Small intestine (tissue), 16 donors: Measurements from ENCODE around the gene RPS27. TPM values are rescaled to one million over a fixed set of nuclear protein-coding genes. Genes with fewer than 3 reads are reported as not detected.

Experiments used
- DNase-seq, 2 donors: peaks; one replicate each; pipeline versions ENCODE4 v3.0.0 to v3.0.0-alpha.2; 2013
- FAIRE-seq: peaks from 2 replicates; lab custom pipeline; 2012; peaks lifted over from hg19 to GRCh38; lab: Jason Lieb, UNC
- H3K27ac ChIP-seq, 3 donors: one replicate each; pipeline ENCODE4 v1.5.1; 2013; ENCODE audit warnings: low read length in 2 of 3, mild to moderate bottlenecking in 2 of 3, control low read depth in 1 of 3, inconsistent platforms in 1 of 3, low read depth in 1 of 3, moderate library complexity in 1 of 3
- H3K27me3 ChIP-seq, 3 donors: one replicate each; pipeline ENCODE4 v1.6.1; 2013; ENCODE audit warnings: low read length in 3 of 3, inconsistent platforms in 1 of 3; ENCODE audit not compliant: control insufficient read depth in 3 of 3, insufficient read depth in 3 of 3
- H3K36me3 ChIP-seq, 3 donors: one replicate each; pipeline ENCODE4 v1.6.1; 2013; ENCODE audit warnings: low read length in 3 of 3, inconsistent platforms in 1 of 3, low read depth in 1 of 3, mild to moderate bottlenecking in 1 of 3, moderate library complexity in 1 of 3; ENCODE audit not compliant: control insufficient read depth in 3 of 3, insufficient read depth in 2 of 3
- H3K4me1 ChIP-seq, 3 donors: one replicate each; pipeline ENCODE4 v1.6.1; 2013; ENCODE audit warnings: low read length in 2 of 3, inconsistent platforms in 1 of 3, low read depth in 1 of 3, mild to moderate bottlenecking in 1 of 3, moderate library complexity in 1 of 3; ENCODE audit not compliant: control insufficient read depth in 3 of 3, insufficient read depth in 2 of 3
- H3K4me3 ChIP-seq, 3 donors: one replicate each; pipeline ENCODE4 v1.5.1; 2013; ENCODE audit warnings: low read length in 3 of 3, control low read depth in 1 of 3, inconsistent platforms in 1 of 3, low read depth in 1 of 3, mild to moderate bottlenecking in 1 of 3, moderate library complexity in 1 of 3
- H3K9me3 ChIP-seq, 2 donors: one replicate each; pipeline ENCODE4 v1.6.1; 2013; ENCODE audit warnings: low read depth in 1 of 2, low read length in 1 of 2; ENCODE audit not compliant: control insufficient read depth in 2 of 2, insufficient read depth in 1 of 2
- WGBS, 3 donors: extraction: QIAGEN DNeasy Blood & Tissue Kit; methylation state at CpG; one replicate each; pipeline ENCODE4 v1.1.7; 2013; 5-methylcytosine and 5-hydroxymethylcytosine counted together
- long read RNA-seq, 10 donors: transcript quantifications; one replicate each; lab custom pipeline, GENCODE V29; 2026
- polyA plus RNA-seq, 4 donors: library from polyadenylated mRNA; stranded (reverse) in 3 of 4; unstranded in 1 of 4; fragments of 200-250 nt in 3 of 4; fragments of 120-200 nt in 1 of 4; gene quantifications; one replicate each; pipeline versions ENCODE4 v1.2.1 to v1.2.3, GENCODE V29; 2013
- donor health status: healthy with polysubstance abuse.
- donor health status: control.
- donor health status: control.
- donor health status: Bipolar disorder and iron deficiency.
- donor health status: healthy.

The RPS27 gene
- over 10,000 TPM in 2 of 4 donors, 1,000 to 10,000 TPM in 2; 6,335 to 13,657 (median 9,525) TPM for polyA plus RNA-seq
- long read RNA-seq, donor 1: 0 reads
- long read RNA-seq, donor 2, transcript RPS27-204 (4 exons, 573 nt): minor isoform, 17 of 286 reads
- long read RNA-seq, donor 2, transcript RPS27-201 (4 exons, 359 nt): major isoform, 235 of 286 reads
- long read RNA-seq, donor 2, transcript RPS27-205 (5 exons, 467 nt): minor isoform, 8 of 286 reads
- long read RNA-seq, donor 2, transcript RPS27-202 (2 exons, 625 nt): minor isoform, 7 of 286 reads
- long read RNA-seq, donor 2, partial matches to known transcripts: 13 of 286 reads
- long read RNA-seq, donor 2, other reads (novel, unspliced or antisense): 0 of 286 reads
- long read RNA-seq, donor 3, transcript RPS27-204 (4 exons, 573 nt): minor isoform, 21 of 301 reads
- long read RNA-seq, donor 3, transcript RPS27-202 (2 exons, 625 nt): minor isoform, 5 of 301 reads
- long read RNA-seq, donor 3, transcript RPS27-203 (3 exons, 496 nt): minor isoform, 10 of 301 reads
- long read RNA-seq, donor 3, transcript RPS27-201 (4 exons, 359 nt): major isoform, 220 of 301 reads
- long read RNA-seq, donor 3, partial matches to known transcripts: 42 of 301 reads
- long read RNA-seq, donor 3, other reads (novel, unspliced or antisense): 0 of 301 reads
- long read RNA-seq, donor 4, transcript RPS27-201 (4 exons, 359 nt): major isoform, 13 of 15 reads
- long read RNA-seq, donor 4, partial matches to known transcripts: 0 of 15 reads
- long read RNA-seq, donor 4, other reads (novel, unspliced or antisense): 0 of 15 reads
- long read RNA-seq, donor 5, transcript RPS27-203 (3 exons, 496 nt): minor isoform, 8 of 156 reads
- long read RNA-seq, donor 5, transcript RPS27-201 (4 exons, 359 nt): major isoform, 121 of 156 reads
- long read RNA-seq, donor 5, transcript RPS27-204 (4 exons, 573 nt): minor isoform, 6 of 156 reads
- long read RNA-seq, donor 5, partial matches to known transcripts: 16 of 156 reads
- long read RNA-seq, donor 5, other reads (novel, unspliced or antisense): 0 of 156 reads
- long read RNA-seq, donor 6, transcript RPS27-204 (4 exons, 573 nt): minor isoform, 31 of 304 reads
- long read RNA-seq, donor 6, transcript RPS27-201 (4 exons, 359 nt): major isoform, 237 of 304 reads
- long read RNA-seq, donor 6, transcript RPS27-203 (3 exons, 496 nt): minor isoform, 6 of 304 reads
- long read RNA-seq, donor 6, transcript RPS27-205 (5 exons, 467 nt): minor isoform, 8 of 304 reads
- long read RNA-seq, donor 6, partial matches to known transcripts: 20 of 304 reads
- long read RNA-seq, donor 6, other reads (novel, unspliced or antisense): 0 of 304 reads
- long read RNA-seq, donor 7: 0 reads
- long read RNA-seq, donor 8, transcript RPS27-201 (4 exons, 359 nt): major isoform, 52 of 59 reads
- long read RNA-seq, donor 8, partial matches to known transcripts: 0 of 59 reads
- long read RNA-seq, donor 8, other reads (novel, unspliced or antisense): 0 of 59 reads
- long read RNA-seq, donor 9, transcript RPS27-201 (4 exons, 359 nt): major isoform, 59 of 66 reads
- long read RNA-seq, donor 9, partial matches to known transcripts: 0 of 66 reads
- long read RNA-seq, donor 9, other reads (novel, unspliced or antisense): 0 of 66 reads
- long read RNA-seq, donor 10, transcript RPS27-203 (3 exons, 496 nt): minor isoform, 11 of 514 reads
- long read RNA-seq, donor 10, transcript RPS27-204 (4 exons, 573 nt): minor isoform, 31 of 514 reads
- long read RNA-seq, donor 10, transcript RPS27-202 (2 exons, 625 nt): minor isoform, 7 of 514 reads
- long read RNA-seq, donor 10, transcript RPS27-201 (4 exons, 359 nt): major isoform, 429 of 514 reads
- long read RNA-seq, donor 10, partial matches to known transcripts: 24 of 514 reads
- long read RNA-seq, donor 10, other reads (novel, unspliced or antisense): 6 of 514 reads

GRCh38 chr1:153990468-153991150 is at the start of gene RPS27:
Gene RPS27, plus strand, starts transcription at chr1:153990762. Its CDS starts 35 bp downstream, at chr1:153990797.
- Histone ChIP-seq H3K4me1 (peaks cover 0 to 17% (median 4%) of the 10 kb centered on the region in 3 donors), H3K9me3 (no peaks in the 10 kb centered on the region)
- 0% methylated on average over 36 of the region's 36 CpGs for WGBS, 3 donors

GRCh38 chr1:153941826-153942725 is 48.5 kb upstream of the RPS27 start:
- FAIRE-seq (no peak), DNase-seq (no peak)
- Histone ChIP-seq H3K36me3 (peaks cover 4 to 72% (median 15%) of the 10 kb centered on the region in 3 donors), H3K27ac (no peak overlapping the region), H3K4me3 (no peak overlapping the region), H3K4me1 (peaks cover 0 to 7% (median 0%) of the 10 kb centered on the region in 3 donors), H3K9me3 (no peaks in the 10 kb centered on the region), H3K27me3 (no peaks in the 10 kb centered on the region)
- WGBS, 3 donors: 93 to 94% (median 94%) methylated on average over 29 to 34 of the region's 34 CpGs

More at GRCh38 chr1:153990468-153991150, at the start of gene RPS27:
- no peaks in the 10 kb centered on the region for H3K27me3 ChIP-seq
- FAIRE-seq: no peak
- H3K4me3 ChIP-seq: peak within 1 kb of the TSS; percentile 81 to 86 (median 82)
- peak; percentile 97 to 100 for DNase-seq
- H3K36me3 ChIP-seq: peaks cover 0 to 33% (median 11%) of the 10 kb centered on the region in 3 donors
- H3K27ac ChIP-seq: peak within 1 kb of the TSS; percentile 76 to 96 (median 84)

- Histone ChIP-seq H3K36me3 (peaks cover 4 to 72% (median 15%) of the 10 kb centered on the region in 3 donors), H3K4me1 (peaks cover 0 to 7% (median 0%) of the 10 kb centered on the region in 3 donors), H3K27ac (no peak overlapping the region), H3K9me3 (no peaks in the 10 kb centered on the region), H3K4me3 (no peak overlapping the region), H3K27me3 (no peaks in the 10 kb centered on the region)
- no peak for DNase-seq
- no peak for FAIRE-seq
- 89 to 92% (median 91%) methylated on average over 11 of the region's 11 CpGs for WGBS, 3 donors
These were observed 47.6 kb upstream of the RPS27 start for GRCh38 chr1:153942766-153943549.

- 86 to 87% (median 87%) methylated on average over 15 of the region's 15 CpGs for WGBS, 3 donors
- peaks cover 8 to 77% (median 19%) of the 10 kb centered on the region in 3 donors for H3K36me3 ChIP-seq
- no peaks in the 10 kb centered on the region for H3K9me3 ChIP-seq
- H3K27me3 ChIP-seq: no peaks in the 10 kb centered on the region
- FAIRE-seq (no peak), DNase-seq (no peak)
- H3K4me3 ChIP-seq: no peak overlapping the region
- H3K4me1 ChIP-seq: peaks cover 0 to 7% (median 0%) of the 10 kb centered on the region in 3 donors
- peak overlapping the region in 1 of 3 donors; percentile 97 for H3K27ac ChIP-seq
These were observed 46.3 kb upstream of the RPS27 start for GRCh38 chr1:153944005-153944826.

- H3K4me1 ChIP-seq: peaks cover 0 to 7% (median 0%) of the 10 kb centered on the region in 3 donors
- no peak for DNase-seq
- 48 to 63% (median 57%) methylated on average over 3 of the region's 3 CpGs for WGBS, 3 donors
- no peaks in the 10 kb centered on the region for H3K27me3 ChIP-seq
- no peaks in the 10 kb centered on the region for H3K9me3 ChIP-seq
- H3K36me3 ChIP-seq: peaks cover 4 to 76% (median 20%) of the 10 kb centered on the region in 3 donors
- no peak for FAIRE-seq
- peak overlapping the region; percentile 87 to 95 (median 90) for H3K4me3 ChIP-seq
- peak overlapping the region in 2 of 3 donors; percentile 88 to 97 for H3K27ac ChIP-seq
These were observed 45.8 kb upstream of the RPS27 start for GRCh38 chr1:153944827-153945117.
